GM12878 (cell line): Measurements from ENCODE around the gene CAV2. TPM values are rescaled to one million over a fixed set of nuclear protein-coding genes. Genes with fewer than 3 reads are reported as not detected.

Experiments
- ATAC-seq: fragments of 200-7000 bp; cut with Tn5 transposase; 3 replicates; pipeline ENCODE4 v1.9.1; 2020; ENCODE audit warnings: mild to moderate bottlenecking, moderate library complexity
- BruUV-seq: library from RNA; stranded (reverse); fragments of 400-500 nt; replicated peaks from 2 replicates; lab custom pipeline; 2021; lab: Mats Ljungman, UMichigan
- CTCF ChIA-PET: fragments of 300-600 bp; sonication (Branson Sonifier 250); formaldehyde crosslinking; extraction: SDS; loops from one replicate; lab custom pipeline; 2021; ENCODE audit warnings: inconsistent platforms; lab: Yijun Ruan, JAX
- POLR2A ChIA-PET: fragments of 350-600 bp; formaldehyde crosslinking; extraction: SDS; loops from one replicate; lab custom pipeline; 2021; ENCODE audit warnings: inconsistent platforms; lab: Charles Lee
- RAD21 ChIA-PET: fragments of 300-600 bp; sonication (Branson Sonifier 250); formaldehyde crosslinking; loops from one replicate; lab custom pipeline; 2023; ENCODE audit warnings: antibody characterized with exemption; ENCODE audit not compliant: unreplicated experiment; lab: Charles Lee
- SMC1A ChIA-PET: fragments of 300-600 bp; sonication (Branson Sonifier 250); formaldehyde crosslinking; loops from one replicate; lab custom pipeline; 2023; ENCODE audit not compliant: unreplicated experiment, uncharacterized antibody; lab: Charles Lee
- DNase-seq: peaks from one replicate; pipeline ENCODE4 v3.0.0-alpha.2; 2011; ENCODE audit warnings: low read depth, low spot score
- FAIRE-seq: peaks from 3 replicates; lab custom pipeline; 2011; peaks lifted over from hg19 to GRCh38; lab: Jason Lieb, UNC
- H2AFZ ChIP-seq: 2 replicates; pipeline ENCODE4 v1.6.0; 2011; ENCODE audit warnings: low read depth, low read length, control low read depth; ENCODE audit not compliant: control insufficient read depth
- H3K27ac ChIP-seq: 2 replicates; pipeline ENCODE4 v1.5.1; 2011; ENCODE audit warnings: control low read depth; ENCODE audit not compliant: control insufficient read depth, insufficient read depth
- H3K27me3 ChIP-seq, 2 experiments: replicated peaks in 1 of 2; 2 replicates each; pipeline versions ENCODE4 v1.6.0 to v1.6.1; 2011; ENCODE audit warnings: low read length in 1 of 2; ENCODE audit not compliant: control insufficient read depth in 2 of 2, insufficient read depth in 2 of 2
- H3K36me3 ChIP-seq, 2 experiments: 2 replicates each; pipeline ENCODE4 v1.5.1; 2011; ENCODE audit warnings: low read length in 1 of 2; ENCODE audit not compliant: control insufficient read depth in 2 of 2, insufficient read depth in 2 of 2
- H3K4me1 ChIP-seq: 2 replicates; pipeline ENCODE4 v1.6.1; 2011; ENCODE audit warnings: mild to moderate bottlenecking, low read length, moderate library complexity, mixed read lengths; ENCODE audit not compliant: control insufficient read depth, insufficient read depth
- H3K4me2 ChIP-seq: 2 replicates; pipeline ENCODE4 v1.6.0; 2011; ENCODE audit warnings: control low read depth; ENCODE audit not compliant: control insufficient read depth, insufficient read depth
- H3K4me3 ChIP-seq: fragments of 200-600 bp; sonication (generic); 2 replicates; pipeline ENCODE4 v1.5.1; 2016
- H3K79me2 ChIP-seq: 2 replicates; pipeline ENCODE4 v1.6.0; 2011; ENCODE audit warnings: low read length; ENCODE audit not compliant: control insufficient read depth, insufficient read depth
- H3K9ac ChIP-seq: 2 replicates; pipeline ENCODE4 v1.8.0; 2011; ENCODE audit warnings: low read length, control low read depth, mixed read lengths; ENCODE audit not compliant: control insufficient read depth, insufficient read depth
- H3K9me3 ChIP-seq: replicated peaks from 3 replicates; pipeline ENCODE4 v1.5.1; 2011; ENCODE audit warnings: mild to moderate bottlenecking, low read length; ENCODE audit not compliant: control insufficient read depth, insufficient read depth
- H4K20me1 ChIP-seq: 2 replicates; pipeline ENCODE4 v1.6.0; 2011; ENCODE audit not compliant: control insufficient read depth, insufficient read depth
- EZH2 ChIP-seq: IDR thresholded peaks from 2 replicates; pipeline ENCODE4 v1.6.1; 2012; ENCODE audit warnings: low read depth, mild to moderate bottlenecking, control low read depth, inconsistent platforms, low read length, borderline replicate concordance; ENCODE audit not compliant: control insufficient read depth
- MXI1 ChIP-seq: fragments of 150-350 bp; IDR thresholded peaks from 2 replicates; pipeline ENCODE4 v1.6.1; 2011; ENCODE audit warnings: low read depth, mild to moderate bottlenecking, inconsistent platforms, low read length, improper control_type of control experiment
- NFYB ChIP-seq: IDR thresholded peaks from 2 replicates; pipeline ENCODE4 v1.6.1; 2011; ENCODE audit warnings: low read depth, mild to moderate bottlenecking, low read length, improper control_type of control experiment, moderate library complexity; ENCODE audit not compliant: insufficient read depth
- POLR2A ChIP-seq: IDR thresholded peaks from 2 replicates; pipeline ENCODE4 v1.6.1; 2011; ENCODE audit warnings: low read depth, mild to moderate bottlenecking, low read length
- RCOR1 ChIP-seq: conservative IDR thresholded peaks from 2 replicates; pipeline ENCODE4 v1.6.1; 2012; ENCODE audit warnings: low read depth, low read length, improper control_type of control experiment
- RFX5 ChIP-seq: IDR thresholded peaks from 2 replicates; pipeline ENCODE4 v1.6.1; 2011; ENCODE audit warnings: low read depth, low read length, improper control_type of control experiment
- TAF1 ChIP-seq: IDR thresholded peaks from 2 replicates; pipeline ENCODE4 v1.6.1; 2011; ENCODE audit warnings: mild to moderate bottlenecking, low read depth, low read length, borderline replicate concordance
- WRNIP1 ChIP-seq: IDR thresholded peaks from 2 replicates; pipeline ENCODE4 v1.6.1; 2011; ENCODE audit warnings: low read depth, low read length, improper control_type of control experiment, borderline replicate concordance
- ZNF207 ChIP-seq: fragments of 450-650 bp; IDR thresholded peaks from 2 replicates; pipeline ENCODE4 v1.6.1; 2014; ENCODE audit warnings: antibody characterized with exemption, mild to moderate bottlenecking, borderline replicate concordance
- ZNF592 ChIP-seq: fragments of 450-650 bp; IDR thresholded peaks from 2 replicates; pipeline ENCODE4 v1.6.1; 2017; ENCODE audit warnings: mild to moderate bottlenecking, moderate library complexity
- WGBS: methylation state at CpG from one replicate; pipeline ENCODE4 v1.1.6; 2016; ENCODE audit warnings: low lambda C conversion rate; ENCODE audit not compliant: insufficient replicate concordance, insufficient coverage; ENCODE audit errors: missing lambda C conversion rate; 5-methylcytosine and 5-hydroxymethylcytosine counted together
- in situ Hi-C: fragments of 300-500 bp; cut with MboI; formaldehyde crosslinking; loops from 9 replicates; pipeline ENCODE4 v1.14.3; 2018; ENCODE audit warnings: mixed read lengths
- intact Hi-C: fragments of 100-400 bp; cut with micrococcal nuclease; formaldehyde crosslinking; loops from one replicate; pipeline ENCODE4 v1.14.2; 2022; ENCODE audit not compliant: unreplicated experiment
- polyA plus RNA-seq, 11 experiments: library from polyadenylated mRNA; depleted of rRNA in 4 of 11; unstranded in 6 of 11; stranded (reverse) in 5 of 11; fragments of >200 nt; fragmentation: Nextera tagmentation in 4 of 11; fragmentation: Illumina TruSeq in 1 of 11; extraction: Ambion mirVana in 4 of 11; extraction: Trizol in 1 of 11; gene quantifications; 1 replicate in 1 of 11; 2 replicates in 10 of 11; pipeline versions ENCODE4 v1.2.1 to v1.2.3, GENCODE V29; 2011 to 2016; ENCODE audit warnings: inconsistent platforms in 2 of 11, missing spikeins in 2 of 11, low read depth in 1 of 11
- total RNA-seq, 4 experiments: library from RNA; depleted of rRNA in 3 of 4; stranded (reverse); fragments of >200 nt in 3 of 4; fragmentation: Illumina TruSeq in 1 of 4; extraction: Trizol in 1 of 4; gene quantifications; 2 replicates each; pipeline versions ENCODE4 v1.2.1 to v1.2.3, GENCODE V29; 2013 to 2021
- TF ChIP-seq, protein P1 (sequence below): fragments of 450-650 bp; IDR thresholded peaks from 2 replicates; pipeline ENCODE4 v1.6.1; 2017; ENCODE audit warnings: low read depth, mild to moderate bottlenecking, moderate library complexity
- TF ChIP-seq, protein P2 (sequence below): fragments of 150-350 bp; IDR thresholded peaks from 2 replicates; pipeline ENCODE4 v1.6.1; 2014; ENCODE audit warnings: mild to moderate bottlenecking, low read depth, low read length

Gene CAV2
- total and polyA plus RNA-seq, 10 of the 15 experiments (the other 5 are each of a cell fraction or from before 2014, with no cell fraction given): 0.77 to 11.4 (median 2.5) TPM

DNA sequence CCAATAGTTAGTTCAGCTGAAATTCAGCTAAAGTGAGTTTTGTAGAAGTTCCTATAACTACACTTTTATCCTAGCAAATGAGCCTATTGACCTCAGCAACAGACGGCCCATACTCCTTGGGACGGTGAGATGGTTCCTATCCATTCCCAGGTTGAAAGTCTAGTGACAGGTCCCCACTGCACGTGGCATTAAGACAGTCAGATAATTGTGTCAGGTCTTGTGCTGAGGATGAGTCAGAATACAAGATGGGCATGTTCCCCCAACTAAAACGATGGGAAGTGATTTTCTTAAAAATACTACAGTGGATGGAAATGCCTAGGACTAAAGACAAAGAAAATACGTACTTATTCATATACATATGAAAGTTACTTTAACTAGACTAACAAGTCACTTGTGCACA lies 27.4 kb downstream of the CAV2 start:
- no peaks in the 10 kb centered on the region for H3K79me2 ChIP-seq

More for the DNA sequence above, 27.4 kb downstream of the CAV2 start:
- ATAC-seq (no peak), FAIRE-seq (no peak), DNase-seq (no peak)
- Histone ChIP-seq H2AFZ (peak overlapping the region; percentile 77; the same call in 1 of the 2 replicates), H3K9ac (no peak overlapping the region), H3K27ac (no peak overlapping the region), H3K4me2 (peak overlapping the region; percentile 99), H3K36me3 (no peaks in the 10 kb centered on the region), H3K4me3 (peak overlapping the region; percentile 69), H3K4me1 (peaks cover 26% of the 10 kb centered on the region), H3K27me3 (0 out of 4 replicates have a peak, but pooled peaks cover 0 to 3% of the 10 kb centered on the region in 2 experiments), H4K20me1 (no peaks in the 10 kb centered on the region), H3K9me3 (no peaks in the 10 kb centered on the region)
- intact Hi-C loops: loop anchor here (1.0 to 5.0 kb wide), 3 partner anchors 61 to 355 kb away; no protein-coding TSS in a partner anchor
- no TSS peak for BruUV-seq
- CTCF ChIA-PET: interaction anchor here (0.6 to 3.1 kb wide), 19 partner anchors 9 to 375 kb away, joined by 3 to 29 read pairs (median 6); no protein-coding TSS in a partner anchor
- POLR2A ChIA-PET: interaction anchor here (0.6 kb wide), 1 partner anchor 51 kb away, joined by 4 read pairs; no protein-coding TSS in a partner anchor
- no peak for TF ChIP-seq EZH2
- no peak for TF ChIP-seq POLR2A
- no peak for TF ChIP-seq MXI1
- TF ChIP-seq TAF1: no peak
- TF ChIP-seq NFYB: no peak
- TF ChIP-seq ZNF207: no peak
- TF ChIP-seq WRNIP1: no peak
- TF ChIP-seq, protein P1, sequence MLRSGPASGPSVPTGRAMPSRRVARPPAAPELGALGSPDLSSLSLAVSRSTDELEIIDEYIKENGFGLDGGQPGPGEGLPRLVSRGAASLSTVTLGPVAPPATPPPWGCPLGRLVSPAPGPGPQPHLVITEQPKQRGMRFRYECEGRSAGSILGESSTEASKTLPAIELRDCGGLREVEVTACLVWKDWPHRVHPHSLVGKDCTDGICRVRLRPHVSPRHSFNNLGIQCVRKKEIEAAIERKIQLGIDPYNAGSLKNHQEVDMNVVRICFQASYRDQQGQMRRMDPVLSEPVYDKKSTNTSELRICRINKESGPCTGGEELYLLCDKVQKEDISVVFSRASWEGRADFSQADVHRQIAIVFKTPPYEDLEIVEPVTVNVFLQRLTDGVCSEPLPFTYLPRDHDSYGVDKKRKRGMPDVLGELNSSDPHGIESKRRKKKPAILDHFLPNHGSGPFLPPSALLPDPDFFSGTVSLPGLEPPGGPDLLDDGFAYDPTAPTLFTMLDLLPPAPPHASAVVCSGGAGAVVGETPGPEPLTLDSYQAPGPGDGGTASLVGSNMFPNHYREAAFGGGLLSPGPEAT: no peak
- TF ChIP-seq, protein P2, sequence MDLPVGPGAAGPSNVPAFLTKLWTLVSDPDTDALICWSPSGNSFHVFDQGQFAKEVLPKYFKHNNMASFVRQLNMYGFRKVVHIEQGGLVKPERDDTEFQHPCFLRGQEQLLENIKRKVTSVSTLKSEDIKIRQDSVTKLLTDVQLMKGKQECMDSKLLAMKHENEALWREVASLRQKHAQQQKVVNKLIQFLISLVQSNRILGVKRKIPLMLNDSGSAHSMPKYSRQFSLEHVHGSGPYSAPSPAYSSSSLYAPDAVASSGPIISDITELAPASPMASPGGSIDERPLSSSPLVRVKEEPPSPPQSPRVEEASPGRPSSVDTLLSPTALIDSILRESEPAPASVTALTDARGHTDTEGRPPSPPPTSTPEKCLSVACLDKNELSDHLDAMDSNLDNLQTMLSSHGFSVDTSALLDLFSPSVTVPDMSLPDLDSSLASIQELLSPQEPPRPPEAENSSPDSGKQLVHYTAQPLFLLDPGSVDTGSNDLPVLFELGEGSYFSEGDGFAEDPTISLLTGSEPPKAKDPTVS: no peak
- no peak for TF ChIP-seq RFX5
- no peak for TF ChIP-seq ZNF592
- no peak for TF ChIP-seq RCOR1
- in situ Hi-C loops: no loop called here
- SMC1A ChIA-PET: interaction anchor here (1.1 to 2.7 kb wide), 9 partner anchors 11 to 268 kb away, joined by 3 to 16 read pairs (median 7); no protein-coding TSS in a partner anchor
- WGBS: 67% methylated on average over 5 of the region's 5 CpGs
- RAD21 ChIA-PET: interaction anchor here (0.9 to 3.1 kb wide), 8 partner anchors 11 to 346 kb away, joined by 3 to 20 read pairs (median 8); no protein-coding TSS in a partner anchor
